HepG2 (cell line): ENCODE data around the gene MYLK. TPM values are rescaled to one million over a fixed set of nuclear protein-coding genes. Genes with fewer than 3 reads are reported as not detected.
A peak's percentile ranks its signal among the peaks of the same experiment; 100 is the strongest.

Source experiments
- TCF7 ChIP-seq: sonication (generic); IDR thresholded peaks from 2 replicates; pipeline ENCODE4 v1.6.1; 2016; ENCODE audit warnings: antibody characterized with exemption, low read depth
- ZBTB33 ChIP-seq: sonication (generic); formaldehyde crosslinking; IDR thresholded peaks from 2 replicates; pipeline ENCODE4 v1.4.0; 2020; ENCODE audit warnings: missing genetic modification reagents
- polyA plus RNA-seq, 8 experiments: library from polyadenylated mRNA; depleted of rRNA in 3 of 8; stranded (reverse) in 7 of 8; unstranded in 1 of 8; fragments of >200 nt; fragmentation: Illumina TruSeq in 4 of 8; extraction: Trizol in 4 of 8; gene quantifications; 2 replicates each; pipeline versions ENCODE4 v1.2.1 to v1.2.3, GENCODE V29; 2011 to 2016; ENCODE audit warnings: low read depth in 4 of 8, missing spikeins in 1 of 8, mixed read lengths in 1 of 8; ENCODE audit not compliant: insufficient read depth in 1 of 8
- total RNA-seq, 5 experiments: library from RNA; depleted of rRNA; stranded (reverse); fragments of >200 nt; fragmentation: Illumina TruSeq; extraction: Trizol; gene quantifications; 2 replicates each; pipeline ENCODE4 v1.2.3, GENCODE V29; 2016; ENCODE audit warnings: low read depth in 1 of 5
- TF ChIP-seq, protein P1 (sequence below): sonication (generic); formaldehyde crosslinking; conservative IDR thresholded peaks from 2 replicates; pipeline ENCODE4 v1.4.0; 2020; ENCODE audit warnings: missing genetic modification reagents
- TF ChIP-seq, protein P2 (sequence below): fragments of 450-650 bp; IDR thresholded peaks from 2 replicates; pipeline ENCODE4 v1.6.1; 2016
- TF ChIP-seq, protein P3 (sequence below): sonication (generic); formaldehyde crosslinking; IDR thresholded peaks from 2 replicates; pipeline ENCODE4 v1.4.0; 2020; ENCODE audit warnings: missing genetic modification reagents, low read depth, mild to moderate bottlenecking, borderline replicate concordance

Gene MYLK
- total and polyA plus RNA-seq, 2 of the 13 experiments (the other 11 are each of a cell fraction or from before 2014, with no cell fraction given) = 10.6 to 34.9 TPM

DNA sequence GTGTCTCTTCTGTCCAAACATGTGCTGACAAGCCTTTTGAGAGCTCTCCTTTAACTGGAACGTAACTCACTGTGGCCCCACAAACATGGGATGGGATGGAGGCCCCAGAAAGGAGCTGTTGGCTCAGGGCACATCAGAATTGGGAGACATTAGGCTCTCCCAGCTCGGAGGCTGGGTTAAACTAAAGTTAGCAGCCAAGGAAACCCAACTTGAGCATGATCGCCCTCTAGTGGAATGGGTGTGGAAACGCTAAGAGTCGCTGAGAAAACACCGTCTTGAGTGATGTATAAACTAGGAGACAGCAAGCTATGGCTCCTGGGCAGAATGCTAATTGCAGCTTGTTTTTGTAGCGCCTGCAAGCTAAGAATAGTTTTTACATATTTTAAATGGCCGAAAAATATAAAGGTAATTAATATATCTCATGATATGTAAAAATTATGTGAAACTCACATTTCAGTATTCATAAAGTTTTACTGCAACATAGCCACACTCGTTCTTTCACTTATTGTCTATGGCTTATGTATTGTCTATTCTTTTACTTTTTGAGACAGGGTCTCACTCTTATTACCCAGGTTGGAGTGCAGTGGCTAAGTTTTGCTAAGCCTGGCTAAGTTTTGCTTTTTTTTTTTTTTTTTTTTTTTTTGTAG, 160.5 kb downstream of the MYLK start (continued):
- TF ChIP-seq TCF7 (no peak), ZBTB33 (peak; percentile 34; the same call in 1 of the 2 replicates)
- TF ChIP-seq, protein P1, sequence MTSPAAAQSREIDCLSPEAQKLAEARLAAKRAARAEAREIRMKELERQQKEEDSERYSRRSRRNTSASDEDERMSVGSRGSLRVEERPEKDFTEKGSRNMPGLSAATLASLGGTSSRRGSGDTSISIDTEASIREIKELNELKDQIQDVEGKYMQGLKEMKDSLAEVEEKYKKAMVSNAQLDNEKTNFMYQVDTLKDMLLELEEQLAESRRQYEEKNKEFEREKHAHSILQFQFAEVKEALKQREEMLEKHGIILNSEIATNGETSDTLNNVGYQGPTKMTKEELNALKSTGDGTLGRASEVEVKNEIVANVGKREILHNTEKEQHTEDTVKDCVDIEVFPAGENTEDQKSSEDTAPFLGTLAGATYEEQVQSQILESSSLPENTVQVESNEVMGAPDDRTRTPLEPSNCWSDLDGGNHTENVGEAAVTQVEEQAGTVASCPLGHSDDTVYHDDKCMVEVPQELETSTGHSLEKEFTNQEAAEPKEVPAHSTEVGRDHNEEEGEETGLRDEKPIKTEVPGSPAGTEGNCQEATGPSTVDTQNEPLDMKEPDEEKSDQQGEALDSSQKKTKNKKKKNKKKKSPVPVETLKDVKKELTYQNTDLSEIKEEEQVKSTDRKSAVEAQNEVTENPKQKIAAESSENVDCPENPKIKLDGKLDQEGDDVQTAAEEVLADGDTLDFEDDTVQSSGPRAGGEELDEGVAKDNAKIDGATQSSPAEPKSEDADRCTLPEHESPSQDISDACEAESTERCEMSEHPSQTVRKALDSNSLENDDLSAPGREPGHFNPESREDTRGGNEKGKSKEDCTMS (CRISPR knock-in tag) = no peak
- TF ChIP-seq, protein P2, sequence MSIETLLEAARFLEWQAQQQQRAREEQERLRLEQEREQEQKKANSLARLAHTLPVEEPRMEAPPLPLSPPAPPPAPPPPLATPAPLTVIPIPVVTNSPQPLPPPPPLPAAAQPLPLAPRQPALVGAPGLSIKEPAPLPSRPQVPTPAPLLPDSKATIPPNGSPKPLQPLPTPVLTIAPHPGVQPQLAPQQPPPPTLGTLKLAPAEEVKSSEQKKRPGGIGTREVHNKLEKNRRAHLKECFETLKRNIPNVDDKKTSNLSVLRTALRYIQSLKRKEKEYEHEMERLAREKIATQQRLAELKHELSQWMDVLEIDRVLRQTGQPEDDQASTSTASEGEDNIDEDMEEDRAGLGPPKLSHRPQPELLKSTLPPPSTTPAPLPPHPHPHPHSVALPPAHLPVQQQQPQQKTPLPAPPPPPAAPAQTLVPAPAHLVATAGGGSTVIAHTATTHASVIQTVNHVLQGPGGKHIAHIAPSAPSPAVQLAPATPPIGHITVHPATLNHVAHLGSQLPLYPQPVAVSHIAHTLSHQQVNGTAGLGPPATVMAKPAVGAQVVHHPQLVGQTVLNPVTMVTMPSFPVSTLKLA = 0 out of 2 replicates have a peak, but pooled peaks have one; percentile 27
- TF ChIP-seq, protein P3, sequence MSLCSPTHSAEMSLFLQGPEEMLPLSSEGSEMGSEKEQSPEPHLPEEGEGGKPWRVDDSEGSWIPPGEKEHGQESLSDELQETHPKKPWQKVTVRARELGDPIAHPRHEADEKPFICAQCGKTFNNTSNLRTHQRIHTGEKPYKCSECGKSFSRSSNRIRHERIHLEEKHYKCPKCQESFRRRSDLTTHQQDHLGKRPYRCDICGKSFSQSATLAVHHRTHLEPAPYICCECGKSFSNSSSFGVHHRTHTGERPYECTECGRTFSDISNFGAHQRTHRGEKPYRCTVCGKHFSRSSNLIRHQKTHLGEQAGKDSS = no peak
